ENCODE data around the gene CALML3.
"Not testable (repeated sequence)": the region's sequence is repeated elsewhere in the genome, so short reads cannot be mapped to it uniquely, and the experiment has no call there.

CALML3 gene

DNA sequence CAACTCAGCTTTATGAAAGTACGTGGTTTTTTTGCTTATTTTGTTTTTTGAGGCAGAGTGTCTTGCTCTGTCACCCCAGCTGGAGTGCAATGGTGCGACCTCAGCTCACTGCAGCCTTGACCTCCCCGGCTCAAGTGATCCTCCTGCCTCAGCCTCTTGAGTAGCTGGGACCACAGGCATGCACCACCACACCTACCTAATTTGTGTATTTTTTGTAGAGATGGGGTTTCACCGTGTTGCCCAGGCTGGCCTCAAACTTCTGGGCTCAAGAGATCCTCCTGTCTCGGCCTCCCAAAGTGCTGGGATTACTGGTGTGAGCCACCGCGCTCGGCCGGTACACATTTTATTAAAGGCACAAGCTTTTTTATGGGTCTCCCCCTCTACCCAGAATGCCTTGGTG lies 34.3 kb downstream of the CALML3 start:
- DNase-seq = not testable (repeated sequence)

DNA sequence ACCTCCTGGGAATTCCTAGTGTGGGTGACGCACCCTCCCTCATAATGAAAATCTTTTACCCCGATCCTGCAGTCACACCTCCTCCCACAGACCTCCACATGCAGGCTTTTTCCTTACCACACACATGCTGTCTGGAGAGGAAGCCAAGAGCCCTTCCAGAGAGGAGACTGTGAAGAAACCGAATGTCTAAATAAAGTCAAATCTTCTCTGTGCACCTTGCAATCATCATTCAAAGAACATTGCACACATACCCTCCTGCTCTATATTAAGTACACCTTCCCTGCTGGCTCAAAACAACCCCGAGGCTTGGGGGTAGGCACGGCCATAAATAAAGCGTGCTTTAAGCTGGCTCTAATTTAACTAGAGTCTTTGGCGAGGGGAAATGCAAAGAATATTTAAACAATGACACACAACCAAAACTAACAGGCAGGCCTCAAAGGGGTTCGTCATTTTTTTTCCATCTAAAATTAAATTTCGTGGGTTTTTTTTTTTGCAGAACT lies 34.9 kb downstream of the CALML3 start:
- peak; percentile 96 for DNase-seq

DNA sequence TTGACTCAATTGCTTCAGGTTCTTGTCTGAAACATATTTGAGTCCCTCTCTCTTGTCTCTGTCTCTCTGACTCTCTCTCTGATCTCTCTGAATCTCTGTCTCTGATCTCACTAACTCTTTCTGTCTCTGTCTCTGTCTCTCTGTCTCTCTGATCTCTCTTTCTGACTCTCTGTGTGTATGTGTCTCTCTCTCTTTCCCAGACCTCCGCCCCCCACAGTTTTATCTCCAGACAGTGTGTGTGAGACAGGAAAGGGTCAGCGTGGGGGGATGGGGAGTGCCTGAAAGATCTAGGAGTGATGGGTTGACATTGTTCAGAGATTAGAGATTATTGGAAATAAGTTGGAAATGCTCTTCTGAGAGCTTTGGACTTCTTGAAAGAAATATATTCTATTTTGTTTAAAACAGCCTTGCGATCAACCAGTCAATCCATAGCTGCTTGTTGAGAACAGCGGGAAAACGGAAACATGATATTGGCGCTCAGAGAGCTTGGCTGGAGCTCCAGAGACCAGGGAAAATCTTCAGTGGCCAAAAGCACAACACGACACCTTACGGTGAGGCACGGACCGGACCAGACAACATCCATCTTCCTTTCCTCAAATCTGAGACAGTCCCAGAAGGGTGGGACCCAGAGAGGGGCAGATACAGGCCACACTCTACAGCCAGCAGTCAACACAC lies 35.5 kb downstream of the CALML3 start:
- DNase-seq = no peak

DNA sequence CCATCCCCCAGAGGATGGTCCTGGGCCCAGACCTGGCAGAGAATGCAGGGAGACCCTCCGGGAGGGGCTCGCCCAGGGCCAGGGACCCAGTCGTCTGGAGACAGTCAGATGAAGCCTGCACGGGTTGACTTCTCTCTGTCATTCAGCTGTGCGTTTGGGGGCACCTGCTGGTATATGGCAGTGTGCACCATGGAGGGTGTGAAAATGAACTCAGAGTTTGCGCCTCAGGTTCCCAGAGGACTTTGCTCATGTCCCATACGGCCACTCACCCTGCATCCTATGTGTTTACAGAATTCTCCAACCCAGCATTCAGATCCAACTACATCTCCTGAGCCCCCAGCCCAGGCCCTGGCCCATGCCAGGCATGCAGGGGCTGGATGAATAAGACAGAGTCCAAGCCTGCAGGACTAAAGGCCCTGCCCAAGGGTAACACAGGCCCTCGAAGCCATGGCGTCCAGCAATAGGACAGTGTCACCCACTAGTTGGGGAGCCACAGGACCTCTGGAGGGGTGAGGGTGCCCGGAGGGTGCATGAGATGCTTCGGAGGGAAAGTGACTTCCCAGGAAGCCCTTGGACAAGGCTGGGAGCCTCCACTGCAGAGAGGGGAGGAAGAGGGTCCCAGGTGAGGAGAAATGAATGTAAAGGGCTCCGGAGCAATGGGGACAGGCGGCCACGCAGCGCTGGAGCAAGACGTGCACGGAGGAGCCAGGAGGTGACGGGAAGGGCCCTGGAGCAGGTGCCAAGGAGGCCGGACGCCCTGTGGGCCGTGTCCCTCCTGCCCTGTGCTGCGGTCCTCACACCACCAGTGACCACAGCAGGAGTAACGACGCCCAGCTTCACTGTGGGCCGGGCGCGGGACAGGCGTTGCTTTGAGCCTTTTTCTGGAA lies 36.3 kb downstream of the CALML3 start:
- no peak for DNase-seq

DNA sequence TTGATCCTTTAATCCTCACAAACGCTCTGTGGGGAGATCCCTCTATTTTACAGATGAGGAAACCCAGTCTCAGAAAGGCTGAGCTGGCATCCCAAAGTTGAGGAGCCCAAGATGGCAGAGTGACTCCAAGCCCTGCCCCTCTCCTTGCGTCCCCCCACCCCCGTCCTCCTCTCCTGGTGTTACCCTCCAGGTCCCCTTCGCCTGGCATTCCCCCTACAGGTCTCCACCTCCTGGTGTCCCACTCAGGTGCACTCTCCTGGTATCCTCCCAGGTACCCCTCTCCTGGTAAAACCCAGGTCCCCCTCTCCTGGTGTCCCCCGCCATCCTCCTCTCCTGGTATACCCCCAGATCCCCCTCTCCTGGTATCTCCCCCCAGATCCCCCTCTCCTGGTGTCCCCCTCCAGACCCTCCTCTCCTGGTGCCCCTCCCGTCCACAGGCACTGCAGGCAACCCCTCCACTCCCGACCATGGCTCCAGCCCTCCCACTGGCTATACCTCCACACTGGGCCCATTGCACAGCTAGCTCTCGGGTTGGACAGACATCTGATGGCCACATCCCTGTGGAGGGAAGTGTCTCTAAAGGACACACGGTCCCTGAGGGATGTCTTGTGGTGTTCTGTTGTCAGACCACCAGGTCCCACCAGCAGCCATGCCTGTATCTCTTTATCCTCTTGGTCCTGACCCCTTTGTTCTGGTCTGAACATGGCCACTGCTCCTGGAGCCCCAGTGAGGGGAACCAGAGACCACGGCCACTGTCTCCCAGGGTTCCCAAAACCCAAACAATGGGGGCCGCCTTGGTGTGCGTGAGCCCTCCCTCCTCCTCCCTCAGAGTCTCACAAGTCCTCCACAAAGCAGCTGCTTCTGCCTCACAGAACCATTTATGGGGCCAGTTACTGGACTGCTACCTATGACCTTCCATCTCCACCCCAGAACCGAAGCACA lies 37.2 kb downstream of the CALML3 start:
- no peak for DNase-seq

DNA sequence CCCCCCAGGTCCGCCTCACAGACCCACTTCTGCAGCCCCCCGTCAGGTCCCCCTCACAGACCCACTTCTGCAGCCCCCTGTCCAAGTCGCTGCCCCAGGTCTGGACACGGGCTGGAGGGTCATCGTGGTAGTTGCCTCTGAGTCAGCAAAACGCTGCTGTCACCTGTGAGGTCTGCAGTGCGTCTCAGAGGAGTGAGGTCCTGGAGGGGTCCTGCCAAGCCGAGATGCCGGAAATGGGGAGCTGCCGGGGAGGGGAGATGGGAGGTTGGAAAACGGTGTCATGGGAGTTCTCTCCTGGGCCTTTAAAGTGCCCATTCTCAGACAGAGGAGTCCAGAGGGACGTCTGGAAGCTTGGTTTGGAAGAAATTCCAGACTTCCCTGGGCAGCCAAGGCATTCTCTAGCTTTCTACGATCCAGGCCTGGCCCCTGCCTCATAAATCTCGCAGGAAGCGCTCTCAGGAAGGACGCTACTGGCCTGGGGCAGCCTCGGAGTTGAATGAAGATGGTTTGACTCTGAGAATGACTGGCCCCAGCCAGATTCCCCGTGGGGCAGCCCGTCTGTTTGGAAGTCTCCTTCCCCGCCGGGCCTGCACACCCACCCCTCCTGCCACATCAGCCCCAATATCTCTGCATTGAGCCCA lies 38.7 kb downstream of the CALML3 start:
- DNase-seq = peak; percentile 34

DNA sequence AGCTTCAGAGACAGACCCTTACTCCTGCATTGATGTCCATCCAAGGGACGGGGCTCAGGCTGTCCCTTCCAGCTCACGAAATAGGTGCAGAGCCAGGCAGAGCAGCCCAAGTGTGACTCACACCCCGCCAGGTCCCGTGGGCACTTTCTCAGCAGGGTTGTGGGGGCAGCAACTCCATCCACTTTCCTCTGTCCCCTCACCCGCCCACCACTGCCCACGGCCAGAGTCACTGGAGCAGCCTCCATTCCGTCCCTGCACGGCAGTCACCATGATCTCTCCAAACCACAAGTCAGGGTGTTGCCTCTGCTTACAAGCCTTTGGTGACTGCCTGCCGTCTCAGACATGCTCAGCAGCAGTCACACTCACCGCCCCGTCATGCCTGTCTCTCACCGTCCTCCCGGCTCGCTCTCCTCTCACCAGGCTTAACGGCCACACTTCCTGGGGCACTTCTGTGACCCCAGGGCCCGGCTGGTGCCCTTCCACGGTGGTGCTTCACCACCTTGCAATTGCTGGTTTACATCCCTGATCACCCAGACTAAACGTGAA lies 39.3 kb downstream of the CALML3 start:
- DNase-seq = peak; percentile 58

DNA sequence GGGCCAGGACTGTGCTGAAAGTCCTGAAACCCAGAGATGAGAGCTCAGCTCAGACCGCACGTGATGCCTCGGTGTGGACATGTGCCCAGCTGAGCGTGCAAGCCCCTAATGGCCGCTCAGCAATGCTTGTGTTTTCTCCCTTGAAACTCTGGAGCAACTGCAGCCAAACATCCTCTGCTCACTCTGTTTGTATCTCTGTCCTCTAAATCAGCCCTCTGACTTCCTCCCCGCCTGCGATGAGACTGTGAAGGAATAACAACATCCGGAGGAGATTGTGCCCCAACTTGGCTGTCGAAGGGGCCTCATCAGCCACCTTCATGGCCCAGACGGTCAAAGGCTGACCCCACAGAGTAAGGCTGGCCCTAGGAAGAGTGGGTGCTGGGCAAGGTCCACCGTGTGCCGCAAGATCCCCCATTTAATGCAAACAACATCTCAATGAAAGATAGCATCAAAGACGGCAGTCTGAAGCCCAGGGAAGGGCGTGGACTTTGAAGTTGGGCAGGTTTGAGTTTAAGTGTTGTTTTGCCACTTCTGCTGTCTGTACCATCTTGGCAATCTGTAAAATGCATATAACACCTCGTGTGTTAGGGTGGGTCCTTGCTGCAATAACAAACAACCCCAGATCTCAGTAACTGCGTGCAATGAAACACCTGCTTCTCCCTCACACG lies 39.9 kb downstream of the CALML3 start:
- DNase-seq = no peak

DNA sequence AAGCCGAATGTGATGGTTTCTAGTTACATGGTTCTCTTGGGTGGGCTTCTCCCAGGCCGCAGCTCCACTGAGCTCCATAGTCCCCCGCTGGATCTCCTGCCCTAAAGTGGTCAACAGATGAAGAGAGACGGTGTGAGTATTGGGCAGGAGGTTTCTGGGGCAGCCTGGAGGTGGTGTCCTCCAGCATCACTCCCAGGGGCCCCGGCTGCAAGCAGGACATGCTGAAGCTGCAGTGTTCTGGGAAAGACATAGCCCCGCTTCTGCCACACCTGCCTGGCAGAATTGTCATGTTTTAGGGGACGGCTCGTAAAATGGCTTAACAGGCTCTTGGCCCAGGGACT lies 40.4 kb downstream of the CALML3 start:
- no peak for DNase-seq

DNA sequence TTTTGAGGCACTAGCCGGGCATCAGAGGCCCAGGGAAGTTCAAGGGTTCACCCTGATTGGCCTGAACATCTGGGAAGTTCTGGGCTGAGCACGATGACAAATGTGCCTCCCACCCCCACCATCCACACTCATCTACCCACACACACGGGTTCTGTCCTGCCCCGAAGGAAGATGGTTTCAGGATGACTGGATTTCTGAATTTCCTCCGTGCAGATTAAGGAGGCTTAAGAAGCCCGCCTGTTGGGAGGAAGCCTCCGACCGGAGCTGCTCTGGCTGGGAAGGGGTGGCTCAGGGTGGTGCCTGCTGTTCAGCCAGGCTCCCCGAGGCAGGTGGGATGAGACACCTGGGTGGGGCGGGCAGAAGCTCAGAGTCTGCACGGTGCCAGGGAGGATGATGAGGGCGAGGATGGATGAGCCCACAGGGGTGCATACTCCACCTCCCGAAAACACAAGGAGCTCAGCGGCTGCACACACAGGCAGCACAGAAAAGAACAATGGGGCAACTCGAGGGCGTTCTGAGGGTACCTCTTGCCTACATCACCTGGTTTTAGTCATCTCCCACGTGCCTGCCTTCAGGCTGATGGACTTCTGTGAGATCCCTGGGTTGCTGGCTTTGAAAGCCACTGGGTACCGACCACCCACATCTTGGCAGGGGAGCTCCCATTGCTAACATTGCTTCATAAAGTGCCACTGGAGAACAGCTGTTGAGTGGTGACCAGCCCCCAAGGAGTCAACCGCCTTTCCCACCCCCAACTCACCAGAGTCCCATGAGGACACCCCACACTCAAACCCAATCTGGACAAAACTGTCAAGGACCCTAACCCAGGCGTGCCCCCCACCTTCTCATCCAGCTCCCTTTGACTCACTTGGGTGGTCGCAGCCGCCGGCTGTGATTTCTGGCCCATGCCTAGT lies 41.2 kb downstream of the CALML3 start:
- DNase-seq = peak; percentile 88

DNA sequence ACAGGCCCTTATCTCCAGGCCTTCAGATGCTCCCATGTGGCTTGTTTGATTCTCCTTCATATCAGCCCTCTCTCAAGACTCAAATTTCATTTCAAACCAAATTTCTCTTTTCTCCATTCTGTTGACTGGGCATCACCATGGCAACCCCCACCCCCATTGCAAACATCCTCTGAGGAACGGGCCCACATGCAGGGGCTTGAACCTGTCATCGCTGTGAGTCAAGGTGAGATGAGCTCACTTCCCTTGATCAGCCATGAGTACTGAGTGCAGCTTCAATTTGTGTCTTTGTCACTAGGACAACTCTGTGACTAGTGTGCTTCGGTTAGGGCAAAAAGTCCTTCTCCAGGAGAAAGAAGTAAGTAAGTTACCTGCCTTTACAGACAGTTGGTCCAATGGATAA lies 41.9 kb downstream of the CALML3 start:
- peak; percentile 59 for DNase-seq

DNA sequence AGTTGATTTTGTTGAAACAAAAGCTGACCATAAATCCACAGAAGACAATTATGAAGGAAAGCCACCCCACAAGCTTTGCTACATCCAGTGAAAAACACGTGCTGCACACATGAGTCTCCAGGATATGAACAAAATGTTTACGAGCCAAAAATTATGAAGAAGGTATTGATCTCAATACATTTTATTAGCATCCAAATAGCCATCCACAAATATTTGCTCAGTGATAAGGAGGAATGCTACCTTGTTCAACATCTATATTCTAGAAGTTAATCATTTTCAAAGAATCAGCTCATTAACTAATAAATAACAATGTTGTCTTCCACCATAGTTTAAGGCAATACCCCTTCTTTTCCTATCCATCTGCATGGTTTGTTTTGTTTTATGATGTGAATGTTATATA lies 42.7 kb downstream of the CALML3 start:
- DNase-seq = no peak

DNA sequence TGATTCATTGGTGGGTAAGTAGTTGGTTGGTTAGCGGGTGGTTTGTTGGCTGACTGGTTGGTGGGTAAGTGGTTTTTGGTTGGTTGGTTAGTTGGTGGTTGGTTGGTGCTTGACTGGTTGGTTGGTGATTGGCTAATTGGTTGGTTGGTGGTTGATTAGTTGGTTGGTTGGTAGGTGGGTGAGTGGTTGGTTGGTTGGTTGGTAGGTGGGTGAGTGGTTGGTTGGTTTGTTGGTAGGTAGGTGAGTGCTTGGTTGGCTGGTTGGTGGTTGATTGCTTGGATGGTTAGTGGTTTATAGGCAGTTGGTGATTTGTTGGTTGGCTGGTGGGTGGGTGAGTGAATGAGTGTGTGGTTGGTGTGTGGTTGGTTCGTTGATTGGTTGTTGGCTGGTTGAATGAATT lies 44.2 kb downstream of the CALML3 start:
- no peak for DNase-seq

DNA sequence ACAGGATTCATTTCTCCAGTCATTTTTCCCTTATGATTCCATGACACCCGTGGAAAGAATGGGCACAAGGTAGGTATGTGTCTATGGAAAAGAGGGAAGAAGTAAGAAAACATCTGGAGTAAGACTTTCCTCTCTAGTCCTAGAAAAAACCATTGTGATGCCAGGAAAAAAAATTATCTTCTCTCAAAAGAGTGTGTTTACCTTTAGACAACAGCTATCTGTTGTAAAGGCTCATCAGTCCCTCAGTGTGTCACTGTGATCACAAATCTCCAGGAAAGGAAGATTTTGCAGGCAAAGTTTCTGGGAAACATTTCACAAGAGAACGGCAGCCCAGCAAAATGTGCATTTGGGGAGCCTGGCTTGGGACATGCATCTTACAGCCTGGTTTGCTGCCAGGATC lies 44.8 kb downstream of the CALML3 start:
- no peak for DNase-seq

DNA sequence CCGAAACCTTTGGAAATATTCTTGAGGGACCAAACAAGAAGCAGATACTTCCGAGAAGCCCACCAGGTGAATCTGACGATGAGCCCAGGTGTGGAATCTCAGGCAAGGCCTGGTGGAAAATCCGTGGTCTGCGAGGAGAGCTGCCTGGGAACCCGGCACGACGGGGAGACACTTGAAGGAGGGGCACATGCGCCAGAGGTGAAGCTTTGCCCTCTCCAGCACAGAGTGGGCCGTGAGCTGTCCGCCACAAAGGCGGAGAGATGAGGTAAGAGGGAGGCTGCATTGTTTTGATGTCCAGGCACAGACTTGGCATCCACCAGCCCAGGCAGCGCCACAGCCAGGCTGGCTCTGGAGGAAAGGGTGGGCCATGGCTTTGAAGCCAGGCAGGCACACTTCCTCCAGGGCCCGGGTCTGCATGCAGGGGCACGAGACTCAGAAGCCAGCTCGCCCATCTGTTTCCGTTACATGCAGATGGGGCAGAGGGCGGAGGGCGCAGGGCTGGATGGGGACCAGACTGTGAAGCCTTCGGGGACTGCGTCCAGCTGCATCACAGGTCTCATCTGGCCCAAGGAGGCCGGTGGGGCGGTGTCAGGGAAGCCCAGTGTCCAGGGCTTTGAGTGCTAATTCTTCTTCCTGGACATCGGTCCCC lies 45.4 kb downstream of the CALML3 start:
- no peak for DNase-seq

DNA sequence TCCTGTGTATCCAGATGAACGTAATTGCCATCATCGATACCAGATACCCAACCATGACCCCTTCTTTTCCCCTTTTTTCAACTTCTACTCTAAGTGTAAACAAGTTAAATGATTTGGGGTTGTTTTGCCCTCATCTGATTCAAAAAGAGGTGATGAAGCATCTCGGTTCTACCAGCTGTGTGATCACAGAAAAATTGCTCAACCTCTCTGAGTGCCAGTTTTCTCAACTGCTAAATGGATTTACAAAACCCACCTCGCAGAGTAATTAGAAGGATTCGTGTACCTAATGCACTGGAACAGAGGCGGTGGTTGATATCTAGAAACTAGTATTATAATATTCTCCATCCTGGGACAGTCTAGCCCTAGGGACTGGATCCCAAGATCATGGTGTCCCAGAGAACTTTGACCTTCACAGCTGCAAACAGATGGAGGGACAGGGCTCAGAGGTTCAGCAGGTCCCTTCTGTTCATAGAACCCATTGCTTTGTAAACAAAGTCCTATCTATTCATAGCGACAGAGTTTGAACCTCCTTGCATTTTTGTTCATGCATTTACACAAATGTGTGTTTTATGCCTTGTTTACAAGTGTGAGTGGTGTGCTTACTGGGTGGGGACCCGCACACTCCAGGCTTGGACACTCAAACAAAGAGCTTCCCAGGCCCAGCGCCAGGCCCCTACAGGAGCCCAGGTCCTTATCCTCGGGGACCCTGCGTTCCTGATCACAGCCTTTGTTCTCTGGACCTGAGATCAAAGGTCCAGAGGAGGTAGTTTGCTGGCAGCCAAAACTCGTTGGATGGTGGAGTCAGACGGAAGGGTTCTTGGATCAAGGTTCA lies 46.4 kb downstream of the CALML3 start:
- no peak for DNase-seq

DNA sequence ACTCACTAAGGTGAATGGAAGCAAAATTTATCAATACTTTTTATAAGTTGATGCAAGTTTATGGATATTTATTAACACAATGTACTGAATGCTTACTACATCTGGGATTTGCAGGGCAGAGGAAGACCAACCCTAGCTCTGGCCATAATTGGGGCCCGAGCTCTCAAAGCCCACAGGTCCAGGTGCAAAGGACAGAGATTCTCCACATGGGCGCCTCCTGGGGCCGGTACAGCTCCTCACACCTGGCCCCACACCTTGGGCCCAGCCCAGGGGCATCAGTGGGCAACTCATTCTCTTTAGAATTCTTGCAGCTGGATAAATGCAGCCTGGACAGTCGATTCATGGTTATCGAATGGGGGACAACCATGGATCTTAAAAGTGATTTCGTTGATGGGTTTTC lies 47.1 kb downstream of the CALML3 start:
- DNase-seq = no peak

DNA sequence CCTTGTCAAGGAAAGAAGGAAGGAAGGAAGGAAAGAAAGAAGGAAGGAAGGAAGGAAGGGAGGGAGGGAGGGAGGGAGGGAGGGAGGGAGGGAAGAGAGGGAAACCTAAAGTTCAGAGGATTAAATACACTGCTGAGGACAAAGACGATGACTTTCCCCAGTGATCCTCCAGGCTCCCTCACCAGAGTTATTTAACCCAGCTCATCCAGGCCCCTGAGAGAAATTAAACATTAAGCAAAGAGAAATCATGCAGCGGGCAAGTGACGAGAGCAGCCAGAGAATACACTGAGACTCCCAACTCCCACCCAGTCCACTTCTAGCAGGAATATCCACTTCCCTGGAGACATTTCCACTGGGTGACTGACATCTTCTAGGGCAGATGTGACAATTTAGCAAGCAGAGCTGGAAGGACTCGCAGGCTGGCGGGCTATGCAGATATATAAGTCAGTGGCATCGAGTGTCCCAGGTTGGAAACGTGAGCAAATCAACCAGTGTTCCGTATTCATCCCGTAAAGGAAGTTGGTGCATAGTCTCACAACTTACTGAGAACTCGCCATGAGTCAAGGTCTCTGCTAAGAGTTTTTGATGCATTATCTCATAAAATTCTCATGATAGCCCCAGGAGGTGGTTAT lies 48.7 kb downstream of the CALML3 start:
- no peak for DNase-seq
